H1 (cell line): ENCODE results near the gene C7orf57. TPM values are rescaled to one million over a fixed set of nuclear protein-coding genes. Genes with fewer than 3 reads are reported as not detected.

Experiments
- ASH2L ChIP-seq: fragments of 200-600, 300-600 bp; sonication (generic); IDR thresholded peaks from one replicate; pipeline ENCODE4 v1.7.1; 2017; ENCODE audit warnings: low read length
- EP300 ChIP-seq, 2 experiments: IDR thresholded peaks; 1 replicate in 1 of 2; 2 replicates in 1 of 2; pipeline ENCODE4 v1.6.1; 2011 to 2012; ENCODE audit warnings: low read depth in 2 of 2, low read length in 2 of 2, mild to moderate bottlenecking in 2 of 2, borderline replicate concordance in 1 of 2, inconsistent platforms in 1 of 2, moderate library complexity in 1 of 2
- FOSL1 ChIP-seq: IDR thresholded peaks from 2 replicates; pipeline ENCODE4 v1.6.1; 2011; ENCODE audit warnings: mild to moderate bottlenecking, low read depth, low read length, moderate library complexity; ENCODE audit not compliant: insufficient read depth
- POLR2AphosphoS5 ChIP-seq: IDR thresholded peaks from 2 replicates; pipeline ENCODE4 v1.6.1; 2011; ENCODE audit warnings: low read depth, low read length
- POU5F1 ChIP-seq: IDR thresholded peaks from 2 replicates; pipeline ENCODE4 v1.6.1; 2011; ENCODE audit warnings: low read depth, mild to moderate bottlenecking, low read length, moderate library complexity
- polyA plus RNA-seq, 7 experiments: library from polyadenylated mRNA; depleted of rRNA in 3 of 7; stranded (reverse) in 5 of 7; unstranded in 2 of 7; fragments of >200 nt in 5 of 7; fragments of 200-250 nt in 2 of 7; gene quantifications; 1 replicate in 5 of 7; 2 replicates in 1 of 7; 4 replicates in 1 of 7; pipeline versions ENCODE4 v1.2.1 to v1.2.3, GENCODE V29; 2011 to 2013; ENCODE audit warnings: missing spikeins in 2 of 7, mixed read lengths in 2 of 7
- total RNA-seq: library from RNA; stranded (reverse); fragmentation: NEBNext Ultra II Directional; extraction: Animal tissue kit (Norgen Biotek cat#: 25700); gene quantifications from 2 replicates; pipeline ENCODE4 v1.2.1, GENCODE V29; 2021

The C7orf57 gene
- total and polyA plus RNA-seq, 2 of the 8 experiments (the other 6 are each of a cell fraction or from before 2014, with no cell fraction given), result 0.08 to 0.56 TPM

DNA sequence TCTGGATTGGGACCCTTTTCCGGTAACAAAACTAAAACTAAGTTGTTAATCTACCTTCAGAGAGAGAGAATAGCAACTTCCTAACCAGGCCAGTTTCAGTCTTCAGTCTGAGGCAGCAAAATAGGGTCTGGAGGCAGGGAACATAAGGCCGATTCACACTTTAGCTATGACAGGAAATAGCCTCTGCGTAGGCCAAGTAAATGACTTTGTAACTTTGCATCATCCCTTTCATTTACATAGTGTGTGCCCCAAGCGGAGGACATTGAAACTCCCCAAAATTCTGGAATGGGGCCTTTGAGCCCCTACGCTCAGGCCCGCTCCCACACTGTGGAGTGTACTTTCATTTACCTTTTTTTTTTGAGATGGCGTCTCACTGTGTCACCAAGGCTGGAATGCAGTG is 52.0 kb downstream of the C7orf57 start (continued):
- no peak for TF ChIP-seq POLR2AphosphoS5
- TF ChIP-seq ASH2L, result no peak
- TF ChIP-seq EP300 (IDR thresholded peaks at IDR 0.05; ENCODE audit: borderline replicate concordance in 1 of 2, low read depth in 2 of 2, low read length in 2 of 2), result no peak
- no peak for TF ChIP-seq FOSL1
- TF ChIP-seq POU5F1, result no peak
- TF ChIP-seq, all 59 proteins: peak for 0
